SHP77 treated with DMSO at 0.1 percent for 48 hours (cell line): ENCODE measurements around the gene UNC45B.
"Not testable (repeated sequence)": the region's sequence is repeated elsewhere in the genome, so short reads cannot be mapped to it uniquely, and the experiment has no call there.

Experiments used
- DNase-seq: peaks from one replicate; lab custom pipeline; 2025; lab: John Stamatoyannopoulos, UW

UNC45B gene

GRCh38 chr17:35147375-35147905, at the start of gene UNC45B:
Gene UNC45B, plus strand, starts transcription at chr17:35147817. Its CDS starts 447 bp downstream, at chr17:35148264.
- no peak for DNase-seq

GRCh38 chr17:35099908-35100307, 47.7 kb upstream of the UNC45B start:
- DNase-seq = no peak

GRCh38 chr17:35101036-35101435, 46.6 kb upstream of the UNC45B start:
- DNase-seq = no peak

- no peak for DNase-seq
Measured at GRCh38 chr17:35101725-35102124, 45.9 kb upstream of the UNC45B start.

GRCh38 chr17:35103271-35103670, 44.3 kb upstream of the UNC45B start:
- no peak for DNase-seq

GRCh38 chr17:35104844-35105450, 42.7 kb upstream of the UNC45B start:
- no peak for DNase-seq

- not testable (repeated sequence) for DNase-seq
Measured at GRCh38 chr17:35110791-35111190, 36.8 kb upstream of the UNC45B start.

- DNase-seq = no peak
Measured at GRCh38 chr17:35116845-35117244, 30.8 kb upstream of the UNC45B start.

GRCh38 chr17:35117984-35118383, 29.6 kb upstream of the UNC45B start:
- no peak for DNase-seq

- DNase-seq = peak; percentile 43
Measured at GRCh38 chr17:35119370-35120165, 28.0 kb upstream of the UNC45B start, which contains the start of gene RAD51D. Gene RAD51D, minus strand, starts transcription at chr17:35119860. Its CDS starts 247 bp downstream, at chr17:35119613.

GRCh38 chr17:35121315-35121714, 26.3 kb upstream of the UNC45B start, which contains the start of gene FNDC8:
Gene FNDC8, plus strand, starts transcription at chr17:35121615. Its CDS starts 79 bp downstream, at chr17:35121694.
- no peak for DNase-seq

- no peak for DNase-seq
Measured at GRCh38 chr17:35127751-35128514, 19.7 kb upstream of the UNC45B start.

- DNase-seq = no peak
Measured at GRCh38 chr17:35129154-35129972, 18.3 kb upstream of the UNC45B start.

- no peak for DNase-seq
Measured at GRCh38 chr17:35129973-35130351, 17.7 kb upstream of the UNC45B start.

GRCh38 chr17:35130392-35130791, 17.2 kb upstream of the UNC45B start:
- DNase-seq = no peak

- no peak for DNase-seq
Measured at GRCh38 chr17:35132099-35132498, 15.5 kb upstream of the UNC45B start.

GRCh38 chr17:35132816-35133550, 14.6 kb upstream of the UNC45B start:
- DNase-seq = no peak

GRCh38 chr17:35135322-35135721, 12.3 kb upstream of the UNC45B start:
- DNase-seq = no peak

GRCh38 chr17:35138218-35138617, 9.4 kb upstream of the UNC45B start:
- DNase-seq = no peak

- peak; percentile 45 for DNase-seq
Measured at GRCh38 chr17:35141681-35142466, 5.7 kb upstream of the UNC45B start, which contains the start of gene NLE1. Gene NLE1, minus strand, starts transcription at chr17:35142303. Its CDS starts 28 bp downstream, at chr17:35142275.
